HG03354 (cell line): Measurements from ENCODE around the gene PPP6R1.

Experiments used
- ATAC-seq: cut with Tn5 transposase; IDR thresholded peaks from one replicate; pipeline ENCODE4 v1.9.1; 2021; ENCODE audit warnings: mild to moderate bottlenecking; ENCODE audit not compliant: unreplicated experiment, poor library complexity, severe bottlenecking

PPP6R1 gene

GRCh38 chr19:55198651-55199050, 60.2 kb downstream of the PPP6R1 start:
- ATAC-seq: no peak

GRCh38 chr19:55197528-55197927, 61.3 kb downstream of the PPP6R1 start:
- no peak for ATAC-seq

GRCh38 chr19:55196803-55197202, 62.0 kb downstream of the PPP6R1 start:
- ATAC-seq: no peak

GRCh38 chr19:55193481-55193880, 65.3 kb downstream of the PPP6R1 start:
- no peak for ATAC-seq

- ATAC-seq: no peak
Observed at GRCh38 chr19:55189403-55189835, 69.4 kb downstream of the PPP6R1 start.

- no peak for ATAC-seq
Observed at GRCh38 chr19:55188625-55189024, 70.2 kb downstream of the PPP6R1 start.

- no peak for ATAC-seq
Observed at GRCh38 chr19:55186080-55186479, 72.7 kb downstream of the PPP6R1 start.

- ATAC-seq: no peak
Observed at GRCh38 chr19:55181740-55182139, 77.1 kb downstream of the PPP6R1 start.
